Endothelial cell of umbilical vein (primary cell): ENCODE measurements around the gene MTHFR. TPM values are rescaled to one million over a fixed set of nuclear protein-coding genes. Genes with fewer than 3 reads are reported as not detected.

Source experiments
- BruUV-seq: library from RNA; stranded (reverse); fragments of 400-500 nt; replicated peaks from 2 replicates; lab custom pipeline; 2021; lab: Mats Ljungman, UMichigan
- CTCF ChIA-PET: fragments of 300-600, 350-600 bp; sonication (Branson Sonifier 250); formaldehyde crosslinking; loops from one replicate; lab custom pipeline; 2021; ENCODE audit warnings: antibody characterized with exemption, inconsistent platforms; lab: Charles Lee
- POLR2A ChIA-PET: fragments of 300-600, 350-600 bp; sonication (Branson Sonifier 250); formaldehyde crosslinking; loops from one replicate; lab custom pipeline; 2021; ENCODE audit warnings: antibody characterized with exemption, inconsistent platforms; lab: Charles Lee
- DNase-seq: peaks from one replicate; pipeline ENCODE4 v3.0.0-alpha.2; 2011; ENCODE audit warnings: low read depth, low spot score
- FAIRE-seq: peaks from 2 replicates; lab custom pipeline; 2011; peaks lifted over from hg19 to GRCh38; lab: Jason Lieb, UNC
- H2AFZ ChIP-seq: 2 replicates; pipeline ENCODE4 v1.6.0; 2012; ENCODE audit warnings: low read depth, low read length, control low read depth, inconsistent platforms
- H3K27ac ChIP-seq: 2 replicates; pipeline ENCODE4 v1.5.1; 2011; ENCODE audit warnings: low read depth, mild to moderate bottlenecking, control low read depth, low read length, moderate library complexity; ENCODE audit not compliant: insufficient read depth
- H3K27me3 ChIP-seq, 2 experiments: 2 replicates each; pipeline versions ENCODE4 v1.6.0 to v1.6.1; 2011; ENCODE audit warnings: low read length in 2 of 2, mixed read lengths in 1 of 2; ENCODE audit not compliant: control insufficient read depth in 2 of 2, insufficient read depth in 2 of 2
- H3K36me3 ChIP-seq, 2 experiments: 2 replicates in 1 of 2; 3 replicates in 1 of 2; pipeline ENCODE4 v1.5.1; 2011; ENCODE audit warnings: low read length in 2 of 2, mild to moderate bottlenecking in 1 of 2, moderate library complexity in 1 of 2; ENCODE audit not compliant: control insufficient read depth in 2 of 2, insufficient read depth in 2 of 2; ENCODE audit errors: extremely low read depth in 1 of 2
- H3K4me1 ChIP-seq: 3 replicates; pipeline ENCODE4 v1.5.1; 2011; ENCODE audit warnings: mild to moderate bottlenecking, low read length; ENCODE audit not compliant: control insufficient read depth, insufficient read depth; ENCODE audit errors: extremely low read depth
- H3K4me2 ChIP-seq: 2 replicates; pipeline ENCODE4 v1.6.1; 2011; ENCODE audit warnings: low read length, control low read depth, mixed read lengths; ENCODE audit not compliant: insufficient read depth
- H3K4me3 ChIP-seq, 3 experiments: fragments of 200-600 bp in 1 of 3; sonication (generic), shearing (Covaris generic) in 1 of 3; replicated peaks in 1 of 3; 2 replicates each; pipeline ENCODE4 v1.5.1; 2011 to 2016; ENCODE audit warnings: control low read depth in 3 of 3, low read length in 3 of 3, mild to moderate bottlenecking in 2 of 3, inconsistent platforms in 1 of 3, low read depth in 1 of 3, moderate library complexity in 1 of 3; ENCODE audit not compliant: insufficient read depth in 1 of 3
- H3K79me2 ChIP-seq: 2 replicates; pipeline ENCODE4 v1.6.0; 2012; ENCODE audit warnings: low read length, inconsistent platforms; ENCODE audit not compliant: control insufficient read depth, insufficient read depth
- H3K9ac ChIP-seq: replicated peaks from 2 replicates; pipeline ENCODE3; 2011; ENCODE audit warnings: low read length, control low read depth; ENCODE audit not compliant: insufficient read depth; ENCODE audit errors: extremely low read depth
- H3K9me1 ChIP-seq: replicated peaks from 3 replicates; pipeline ENCODE4 v1.6.0; 2011; ENCODE audit warnings: mild to moderate bottlenecking, low read length; ENCODE audit not compliant: control insufficient read depth, insufficient read depth; ENCODE audit errors: extremely low read depth
- H3K9me3 ChIP-seq: replicated peaks from 2 replicates; pipeline ENCODE4 v1.5.1; 2012; ENCODE audit warnings: low read length, inconsistent platforms; ENCODE audit not compliant: control insufficient read depth, insufficient read depth
- H4K20me1 ChIP-seq: replicated peaks from 2 replicates; pipeline ENCODE3; 2011; ENCODE audit warnings: mild to moderate bottlenecking, low read length; ENCODE audit not compliant: control insufficient read depth, insufficient read depth; ENCODE audit errors: extremely low read depth
- EZH2 ChIP-seq: IDR thresholded peaks from 2 replicates; pipeline ENCODE4 v1.6.1; 2012; ENCODE audit warnings: borderline replicate concordance, low read depth, mild to moderate bottlenecking, moderate library complexity, low read length, inconsistent platforms; ENCODE audit not compliant: severe bottlenecking
- FOS ChIP-seq: IDR thresholded peaks from 2 replicates; pipeline ENCODE4 v1.6.1; 2011; ENCODE audit warnings: mild to moderate bottlenecking, low read length, moderate library complexity, borderline replicate concordance; ENCODE audit not compliant: insufficient read depth
- GATA2 ChIP-seq: IDR thresholded peaks from 2 replicates; pipeline ENCODE4 v1.7.0; 2011; ENCODE audit warnings: low read depth, mild to moderate bottlenecking, moderate library complexity, mixed read lengths, low read length; ENCODE audit not compliant: insufficient read length, insufficient read depth
- JUN ChIP-seq: IDR thresholded peaks from 2 replicates; pipeline ENCODE4 v1.6.1; 2011; ENCODE audit warnings: borderline replicate concordance, low read depth; ENCODE audit not compliant: insufficient read length, insufficient read depth
- MYC ChIP-seq: IDR thresholded peaks from one replicate; pipeline ENCODE4 v1.6.1; 2011; ENCODE audit warnings: mild to moderate bottlenecking, low read depth, low read length
- POLR2A ChIP-seq: IDR thresholded peaks from 2 replicates; pipeline ENCODE4 v1.6.1; 2012; ENCODE audit warnings: low read depth, mild to moderate bottlenecking, control low read depth, low read length
- POLR2AphosphoS5 ChIP-seq: IDR thresholded peaks from 2 replicates; pipeline ENCODE4 v1.6.1; 2012; ENCODE audit warnings: low read depth, mild to moderate bottlenecking, control low read depth, low read length, moderate library complexity; ENCODE audit not compliant: insufficient read depth
- dilution Hi-C: fragments of 300-500 bp; cut with MboI; formaldehyde crosslinking; loops from one replicate; pipeline ENCODE4 v1.15.0; 2019; ENCODE audit warnings: low sequenced_read_pairs; ENCODE audit not compliant: extremely low pct_ligation_motif_present
- intact Hi-C: fragments of 100-400 bp; cut with micrococcal nuclease; formaldehyde crosslinking; loops from one replicate; pipeline ENCODE4 v1.10.0; 2022
- polyA plus RNA-seq, 4 experiments: library from polyadenylated mRNA; depleted of rRNA in 3 of 4; stranded (reverse) in 3 of 4; unstranded in 1 of 4; fragments of >200 nt; gene quantifications; 2 replicates each; pipeline versions ENCODE4 v1.2.1 to v1.2.3, GENCODE V29; 2011 to 2012; ENCODE audit warnings: missing spikeins in 1 of 4
- total RNA-seq: library from RNA; stranded (reverse); gene quantifications from 2 replicates; pipeline ENCODE4 v1.2.3, GENCODE V29; 2021
- TF ChIP-seq, protein P1 (sequence below), 2 donors: IDR thresholded peaks; 1 replicate in 1 of 2; 2 replicates in 1 of 2; pipeline ENCODE4 v1.5.1; 2011; ENCODE audit warnings: low read length in 2 of 2, mild to moderate bottlenecking in 2 of 2, moderate library complexity in 2 of 2, control low read depth in 1 of 2, inconsistent platforms in 1 of 2, low read depth in 1 of 2; ENCODE audit not compliant: insufficient read depth in 1 of 2; ENCODE audit errors: extremely low read depth in 1 of 2
- TF ChIP-seq, protein P2 (sequence below): IDR thresholded peaks from 2 replicates; pipeline ENCODE4 v1.6.1; 2011; ENCODE audit not compliant: insufficient read depth, insufficient read length

Gene MTHFR
- total and polyA plus RNA-seq, 2 donors (not counting 3 experiments of a cell fraction or from before 2014, with no cell fraction given) = 13.8 to 25.3 TPM

DNA sequence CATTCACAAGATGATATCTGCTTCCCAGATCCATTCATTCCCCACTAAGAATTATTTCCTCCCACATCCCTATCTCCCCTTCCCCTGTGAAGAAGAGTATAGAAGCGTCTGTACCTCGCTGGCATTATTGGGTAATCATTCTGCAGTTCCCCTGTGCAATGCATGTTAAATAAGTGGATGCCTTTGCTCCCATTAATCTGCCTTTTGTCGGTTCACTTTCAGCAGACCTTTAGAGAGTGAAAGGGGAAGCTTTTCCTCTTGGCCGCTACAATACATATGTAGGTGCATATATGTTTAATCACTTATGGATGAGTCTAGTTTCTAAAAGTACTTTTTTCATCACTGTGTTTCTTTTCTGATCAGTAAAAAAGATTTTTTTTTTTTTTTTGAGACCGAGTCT lies 7.3 kb upstream of the MTHFR start:
- H3K27ac ChIP-seq = no peak overlapping the region
- peaks cover 43% of the 10 kb centered on the region for H3K79me2 ChIP-seq
- peaks cover 3% of the 10 kb centered on the region for H3K4me1 ChIP-seq
- TF ChIP-seq POLR2A (no peak), JUN (no peak), EZH2 (no peak), POLR2AphosphoS5 (no peak), MYC (no peak), GATA2 (no peak), FOS (no peak)
- TF ChIP-seq, protein P1, sequence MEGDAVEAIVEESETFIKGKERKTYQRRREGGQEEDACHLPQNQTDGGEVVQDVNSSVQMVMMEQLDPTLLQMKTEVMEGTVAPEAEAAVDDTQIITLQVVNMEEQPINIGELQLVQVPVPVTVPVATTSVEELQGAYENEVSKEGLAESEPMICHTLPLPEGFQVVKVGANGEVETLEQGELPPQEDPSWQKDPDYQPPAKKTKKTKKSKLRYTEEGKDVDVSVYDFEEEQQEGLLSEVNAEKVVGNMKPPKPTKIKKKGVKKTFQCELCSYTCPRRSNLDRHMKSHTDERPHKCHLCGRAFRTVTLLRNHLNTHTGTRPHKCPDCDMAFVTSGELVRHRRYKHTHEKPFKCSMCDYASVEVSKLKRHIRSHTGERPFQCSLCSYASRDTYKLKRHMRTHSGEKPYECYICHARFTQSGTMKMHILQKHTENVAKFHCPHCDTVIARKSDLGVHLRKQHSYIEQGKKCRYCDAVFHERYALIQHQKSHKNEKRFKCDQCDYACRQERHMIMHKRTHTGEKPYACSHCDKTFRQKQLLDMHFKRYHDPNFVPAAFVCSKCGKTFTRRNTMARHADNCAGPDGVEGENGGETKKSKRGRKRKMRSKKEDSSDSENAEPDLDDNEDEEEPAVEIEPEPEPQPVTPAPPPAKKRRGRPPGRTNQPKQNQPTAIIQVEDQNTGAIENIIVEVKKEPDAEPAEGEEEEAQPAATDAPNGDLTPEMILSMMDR (IDR thresholded peaks at IDR 0.05; ENCODE audit: extremely low read depth in 1 of 2, insufficient read depth in 1 of 2, low read depth in 1 of 2, low read length in 2 of 2) = no peak
- TF ChIP-seq, protein P2, sequence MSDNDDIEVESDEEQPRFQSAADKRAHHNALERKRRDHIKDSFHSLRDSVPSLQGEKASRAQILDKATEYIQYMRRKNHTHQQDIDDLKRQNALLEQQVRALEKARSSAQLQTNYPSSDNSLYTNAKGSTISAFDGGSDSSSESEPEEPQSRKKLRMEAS = no peak
- intact Hi-C loops = no loop called here
- no peak overlapping the region for H2AFZ ChIP-seq
- CTCF ChIA-PET = no interaction called here
- FAIRE-seq (no peak), DNase-seq (no peak)
- no peaks in the 10 kb centered on the region for H3K9me1 ChIP-seq
- no TSS peak for BruUV-seq
- H3K9ac ChIP-seq = no peak overlapping the region
- dilution Hi-C loops = no loop called here
- H3K27me3 ChIP-seq = no peaks in the 10 kb centered on the region
- H3K9me3 ChIP-seq = no peaks in the 10 kb centered on the region
- no peak overlapping the region for H3K4me3 ChIP-seq
- POLR2A ChIA-PET = no interaction called here
- no peak overlapping the region for H3K4me2 ChIP-seq
- peaks cover 7% of the 10 kb centered on the region for H4K20me1 ChIP-seq
- peaks cover 25 to 29% of the 10 kb centered on the region in 2 experiments for H3K36me3 ChIP-seq
